UCSD-AML1 (cell line): ENCODE data around the gene SLC9A2.

Experiments used
- DNase-seq: peaks from one replicate; lab custom pipeline; 2025; ENCODE audit not compliant: unreplicated experiment; lab: John Stamatoyannopoulos, UW

Gene SLC9A2

DNA sequence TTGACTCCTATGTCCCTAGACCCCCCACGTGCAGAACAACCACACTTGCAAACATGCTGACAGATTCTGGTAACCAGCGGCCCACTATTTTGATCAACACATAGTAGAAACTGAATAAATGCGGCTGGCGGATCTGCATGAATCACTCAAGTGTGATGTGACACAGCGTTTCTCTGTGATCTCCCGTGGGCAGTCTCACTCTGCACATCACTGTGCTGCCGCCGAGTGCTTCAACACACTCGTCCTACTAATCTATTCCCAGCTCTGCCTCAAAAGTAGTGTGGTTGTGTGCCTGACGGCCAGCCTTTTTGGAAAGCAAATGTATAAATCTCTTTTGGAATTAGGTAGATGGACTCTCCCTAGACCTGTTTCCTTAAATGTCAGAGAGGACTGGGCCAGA is 105.2 kb downstream of the SLC9A2 start:
- DNase-seq, result no peak

DNA sequence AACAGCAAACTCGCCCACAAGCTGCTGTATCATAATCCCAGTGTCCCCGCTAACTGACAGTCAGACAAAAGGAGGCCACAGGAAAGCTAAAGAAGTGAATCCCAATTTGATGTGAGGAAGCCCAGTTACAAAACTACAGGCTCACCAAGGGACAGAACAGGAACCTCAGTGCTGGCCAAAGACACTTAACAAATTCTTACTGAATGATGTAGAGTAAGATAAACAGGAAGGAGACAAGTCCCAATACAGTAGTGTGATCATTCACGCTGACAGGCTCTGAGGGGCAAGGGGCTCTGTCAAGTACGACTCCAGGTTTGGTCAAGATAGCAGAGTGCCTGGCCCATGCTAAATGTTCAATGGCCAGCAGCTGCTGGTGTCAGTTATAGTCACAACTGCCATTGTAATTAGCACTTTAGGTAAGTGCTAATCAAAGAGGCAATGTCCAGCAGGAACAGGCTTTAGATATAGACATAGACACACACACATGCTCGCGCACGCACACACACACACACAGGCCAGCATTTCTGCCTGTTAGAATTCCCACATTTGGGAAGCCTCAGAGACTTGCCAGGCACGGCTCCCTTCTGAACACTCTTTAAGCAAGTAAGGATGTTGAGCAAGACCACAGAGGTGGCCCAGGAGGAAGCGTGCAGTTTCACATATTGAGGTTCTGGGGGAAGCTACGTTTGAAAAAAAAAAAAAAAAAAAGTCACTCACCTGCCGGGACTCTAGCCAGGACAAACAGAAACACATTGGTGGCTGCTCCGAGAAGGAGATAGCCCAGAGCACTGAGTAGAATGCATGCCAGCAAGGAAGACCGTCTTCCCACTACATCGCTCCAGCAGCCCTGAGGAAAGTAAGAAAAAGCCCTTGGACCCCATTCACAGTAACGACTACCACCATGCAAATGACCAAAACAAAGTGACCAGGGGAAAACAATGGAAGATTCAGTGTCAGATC is 107.1 kb downstream of the SLC9A2 start:
- DNase-seq, result no peak

DNA sequence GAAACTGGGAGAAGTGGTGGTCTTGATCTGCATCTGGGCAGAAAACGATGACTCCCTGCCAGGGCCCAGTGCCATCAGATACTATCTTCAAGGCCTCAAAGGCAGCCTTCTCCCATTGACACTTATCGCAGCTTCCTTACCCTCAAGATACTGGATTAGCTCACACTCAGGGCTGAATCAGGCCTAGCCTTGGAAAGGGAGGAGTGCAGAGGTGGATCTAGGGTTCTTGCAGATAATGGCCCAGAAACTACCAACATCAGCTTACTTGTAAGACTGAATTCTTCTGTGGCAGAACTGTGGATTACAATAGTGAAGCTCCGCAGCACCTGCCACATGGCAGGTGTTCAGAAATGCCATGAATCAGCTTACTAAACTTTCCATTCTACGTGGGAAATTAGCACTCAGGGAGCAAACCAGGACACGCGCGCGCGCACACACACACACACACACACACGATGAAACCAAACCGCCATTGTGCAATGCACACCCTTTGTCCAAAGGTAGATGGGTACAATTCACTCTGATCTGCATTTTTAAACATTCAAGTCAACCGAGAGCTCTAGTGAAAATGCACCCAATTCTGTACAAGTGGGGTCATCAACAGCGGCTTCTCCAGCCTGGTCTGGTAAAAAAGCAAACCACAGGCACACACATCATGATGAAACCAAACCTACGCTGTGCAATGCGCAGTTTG is 116.2 kb downstream of the SLC9A2 start:
- no peak for DNase-seq

DNA sequence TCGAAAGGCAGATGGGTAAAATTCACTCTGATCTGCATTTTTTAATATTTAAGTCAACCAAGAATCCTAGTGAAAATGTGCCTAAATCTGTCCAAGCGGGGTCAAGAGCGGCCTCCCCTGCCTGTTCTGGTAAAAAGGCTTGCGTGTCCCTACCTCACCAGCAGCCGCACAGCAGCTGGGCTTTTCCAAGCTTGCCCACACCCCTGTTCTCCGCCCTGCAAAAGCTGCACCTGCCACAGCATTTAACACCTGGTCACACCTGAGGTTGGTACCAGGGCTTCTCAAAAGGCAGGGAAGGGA is 116.7 kb downstream of the SLC9A2 start:
- DNase-seq, result no peak

DNA sequence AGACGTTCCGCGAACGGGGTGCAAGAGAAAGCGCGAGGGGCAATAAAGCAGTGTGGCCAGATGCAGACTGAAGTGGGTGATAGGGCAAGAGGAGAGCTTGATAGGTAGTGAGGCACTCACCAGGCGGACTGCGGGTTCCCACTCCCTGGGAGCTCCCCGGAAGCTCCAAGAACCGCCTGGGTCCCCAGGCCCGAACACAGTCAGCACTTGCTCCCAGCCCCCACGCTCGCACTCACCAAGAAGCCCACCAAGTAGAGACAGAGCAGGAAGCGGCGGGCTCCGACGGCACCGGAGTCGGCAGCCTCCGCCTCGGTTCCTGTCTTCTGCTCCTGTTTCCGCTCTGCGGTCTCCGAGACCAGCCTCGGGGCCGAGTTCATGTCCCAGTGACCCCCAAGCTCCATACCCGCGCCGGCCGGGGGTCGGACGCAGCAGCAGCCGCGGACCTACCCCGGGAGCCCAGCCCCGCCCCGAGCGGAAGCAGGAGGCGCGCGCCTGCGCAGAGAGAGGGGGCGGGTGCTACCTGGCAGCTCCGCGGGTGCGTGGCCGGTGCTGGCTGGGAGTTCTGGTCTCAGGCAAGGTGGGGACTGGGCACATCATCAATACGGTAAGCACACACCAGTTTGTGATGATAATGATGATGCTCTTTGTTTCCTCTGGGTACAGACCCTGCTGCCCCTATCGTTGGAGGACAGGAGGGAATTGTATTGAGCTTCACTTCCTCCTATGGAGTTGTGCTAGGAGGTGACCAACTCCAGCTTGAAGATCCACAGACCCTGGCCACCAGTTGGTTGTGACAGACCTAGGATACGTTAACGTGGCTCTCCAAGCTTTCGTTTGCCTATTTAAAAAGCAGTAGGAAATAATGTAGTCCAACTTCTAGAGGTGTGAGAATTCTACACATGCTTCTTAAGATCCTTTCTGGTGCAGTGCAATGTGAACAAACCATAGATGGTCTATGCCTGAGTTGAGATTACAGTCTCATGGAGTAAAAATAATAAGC is 117.4 kb downstream of the SLC9A2 start:
- DNase-seq, result peak; percentile 87

DNA sequence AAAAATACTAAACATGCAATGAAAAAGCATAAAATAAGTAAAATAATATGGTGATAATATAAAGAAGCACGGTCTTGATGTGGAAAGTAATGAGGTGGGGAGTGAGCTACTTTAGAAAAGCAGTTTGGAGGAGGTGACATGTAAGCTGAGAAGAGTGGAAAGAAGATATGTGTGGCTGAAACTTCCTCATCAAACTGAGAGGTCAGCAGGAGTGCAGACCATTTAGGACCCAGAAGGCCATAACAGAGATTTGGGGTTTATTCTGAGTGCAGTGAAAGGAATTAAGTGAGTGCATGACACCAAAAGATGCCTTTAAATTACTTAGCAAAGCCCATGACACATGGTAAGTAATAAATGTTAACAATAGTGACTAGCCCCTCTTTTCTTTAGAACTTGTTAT is 118.1 kb downstream of the SLC9A2 start:
- no peak for DNase-seq

DNA sequence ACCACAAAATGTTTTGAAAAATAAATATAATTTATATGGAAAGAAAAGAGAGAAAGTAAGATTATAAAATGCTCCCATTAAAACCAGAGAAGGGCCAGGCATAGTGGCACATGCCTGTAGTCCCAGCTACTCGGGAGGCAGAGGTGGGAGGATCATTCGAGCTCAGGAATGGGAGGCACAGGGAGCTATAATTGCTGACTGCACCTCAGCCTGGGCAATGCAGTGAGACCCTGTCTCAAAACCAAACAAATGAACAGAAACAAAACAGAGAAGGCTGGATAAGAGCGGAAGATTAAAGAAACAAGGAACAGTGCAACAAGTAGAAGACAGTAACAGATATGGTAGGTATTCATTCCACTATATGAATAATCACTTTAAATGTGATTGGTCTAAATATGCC is 123.9 kb downstream of the SLC9A2 start:
- DNase-seq, result no peak

DNA sequence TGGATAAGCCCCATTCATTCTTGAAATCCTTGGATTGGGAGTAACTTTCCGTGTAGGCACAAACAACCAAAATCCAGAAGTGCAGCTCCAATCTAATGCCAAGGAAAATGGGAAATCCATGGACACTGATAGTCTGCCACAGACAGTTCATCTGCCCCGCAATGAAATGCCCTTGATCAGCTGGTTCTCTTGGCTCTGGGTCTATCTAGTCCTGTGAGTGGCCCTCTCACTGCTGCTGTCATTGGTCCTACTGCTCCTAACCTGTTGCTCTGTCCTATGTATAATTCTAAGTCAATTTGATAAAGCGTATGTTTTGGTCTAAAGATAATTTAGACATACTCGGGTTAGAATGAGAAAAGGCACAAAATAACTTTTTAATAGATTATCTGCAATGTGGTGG is 128.8 kb downstream of the SLC9A2 start:
- DNase-seq, result no peak

DNA sequence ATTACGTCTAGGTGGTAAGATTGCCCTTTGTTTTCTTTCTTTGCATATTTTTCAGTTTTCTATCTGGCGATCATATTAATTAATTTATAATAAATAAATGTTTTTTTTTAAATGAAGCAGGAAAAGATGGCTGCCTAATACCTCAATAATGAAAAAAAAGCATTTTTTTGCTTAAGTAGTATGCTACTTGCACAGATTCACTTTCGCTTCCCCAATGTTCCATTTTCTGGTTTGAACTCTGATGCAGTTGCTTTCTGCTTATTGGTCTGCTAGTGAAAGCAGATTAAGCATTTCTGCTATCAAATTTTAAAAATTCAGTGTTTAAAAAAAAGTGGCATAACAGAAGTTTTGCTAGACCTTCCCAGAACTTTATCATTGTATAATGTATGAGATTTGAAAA is 130.6 kb downstream of the SLC9A2 start:
- no peak for DNase-seq

DNA sequence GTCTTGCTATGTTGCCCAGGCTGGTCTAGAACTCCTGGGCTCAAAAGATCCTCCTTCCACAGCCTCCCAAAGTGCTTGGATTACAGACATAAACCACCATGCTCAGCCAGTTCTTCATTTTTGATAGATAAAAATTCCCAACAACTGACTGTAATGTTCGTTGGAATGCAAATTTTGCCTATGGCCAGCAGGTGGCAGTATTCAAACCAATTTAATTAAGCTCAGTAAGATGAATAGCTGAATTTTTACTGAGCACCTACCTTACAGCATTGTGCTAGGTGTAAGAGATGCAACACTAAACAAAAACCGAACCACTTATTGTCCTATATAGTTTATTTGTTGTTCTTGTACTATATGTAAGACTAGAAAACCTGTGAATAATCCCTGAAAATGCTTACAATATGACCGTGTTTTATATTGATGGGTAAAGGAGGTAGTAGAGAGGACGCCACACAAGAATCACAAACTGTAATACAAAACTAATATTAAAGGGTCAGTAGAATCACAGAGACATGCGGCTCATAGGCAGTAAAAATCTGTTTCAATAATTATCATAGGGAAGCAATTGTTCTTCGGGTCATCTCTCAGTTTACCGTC is 134.3 kb downstream of the SLC9A2 start:
- no peak for DNase-seq

DNA sequence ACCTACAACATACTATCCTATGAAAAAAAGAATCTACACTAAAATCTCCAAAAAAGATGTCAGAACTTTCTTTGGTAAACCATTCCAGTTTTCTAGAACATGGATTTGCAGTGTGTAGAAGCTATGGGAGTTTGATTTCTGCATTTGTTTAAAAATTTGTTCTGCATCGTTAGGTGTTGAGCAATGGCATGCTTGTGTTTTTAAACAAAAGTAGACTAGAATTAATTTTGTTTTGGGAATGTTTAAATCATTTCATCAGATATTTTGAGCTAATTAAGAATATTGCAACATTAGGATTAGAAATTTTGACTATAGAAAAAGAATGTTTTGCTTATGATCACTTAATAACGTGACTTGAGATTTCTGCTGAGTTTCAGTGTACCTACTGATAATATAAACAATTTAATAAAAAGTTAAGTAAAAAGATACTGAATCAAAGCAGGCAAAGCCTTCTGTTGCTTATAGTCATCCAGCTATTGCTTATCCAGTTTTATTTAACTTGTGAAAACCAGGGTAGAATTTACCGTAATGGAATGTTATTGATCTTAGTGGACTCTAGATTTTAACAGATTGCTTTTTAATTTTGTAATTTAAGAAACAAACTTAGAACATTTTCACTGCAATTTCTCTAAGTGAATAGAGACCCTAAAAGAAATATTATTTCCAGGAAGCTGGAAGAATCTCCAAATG is 135.2 kb downstream of the SLC9A2 start:
- no peak for DNase-seq

DNA sequence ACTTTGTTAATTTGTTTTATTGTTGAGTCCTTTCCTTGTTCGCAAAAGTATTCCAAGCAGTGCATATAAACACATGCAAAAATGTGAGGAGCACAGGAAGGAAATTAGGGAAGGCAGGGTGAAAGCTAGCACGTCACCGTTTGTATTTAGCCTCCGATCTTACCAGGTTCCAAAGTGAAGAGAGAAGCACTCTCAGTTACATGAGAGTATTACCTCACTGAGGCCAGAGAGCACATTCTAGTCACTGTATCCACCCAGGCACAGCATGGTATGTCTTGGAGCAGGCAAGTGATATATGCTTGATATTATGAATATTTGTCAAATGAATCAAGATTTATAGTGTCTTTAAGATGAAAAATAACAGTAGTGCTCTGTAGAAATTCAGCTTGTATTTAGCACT is 135.9 kb downstream of the SLC9A2 start:
- DNase-seq, result no peak

DNA sequence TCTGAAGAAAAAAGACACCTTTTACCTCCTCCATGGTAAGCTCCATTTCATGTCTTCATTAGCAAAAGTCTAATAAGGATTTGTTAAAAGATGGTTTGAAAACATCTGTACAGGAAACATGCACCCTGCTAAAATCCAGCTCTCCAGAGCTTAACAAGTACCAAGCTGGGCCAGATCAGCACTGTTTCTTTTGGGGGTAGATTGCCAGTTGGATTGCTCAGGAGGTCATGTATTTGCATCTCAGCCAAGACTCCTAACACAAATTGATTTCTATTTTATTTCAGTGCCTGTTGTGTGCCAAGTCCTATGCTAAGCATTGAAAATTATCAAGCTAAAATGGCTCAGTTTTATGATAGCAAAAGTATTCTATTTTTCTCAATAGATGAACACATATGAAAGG is 139.1 kb downstream of the SLC9A2 start:
- no peak for DNase-seq
